ENCODE data around the gene FTH1.
A peak's percentile ranks its signal among the peaks of the same experiment; 100 is the strongest.
"Not testable (repeated sequence)": the region's sequence is repeated elsewhere in the genome, so short reads cannot be mapped to it uniquely, and the experiment has no call there.

Gene FTH1

DNA sequence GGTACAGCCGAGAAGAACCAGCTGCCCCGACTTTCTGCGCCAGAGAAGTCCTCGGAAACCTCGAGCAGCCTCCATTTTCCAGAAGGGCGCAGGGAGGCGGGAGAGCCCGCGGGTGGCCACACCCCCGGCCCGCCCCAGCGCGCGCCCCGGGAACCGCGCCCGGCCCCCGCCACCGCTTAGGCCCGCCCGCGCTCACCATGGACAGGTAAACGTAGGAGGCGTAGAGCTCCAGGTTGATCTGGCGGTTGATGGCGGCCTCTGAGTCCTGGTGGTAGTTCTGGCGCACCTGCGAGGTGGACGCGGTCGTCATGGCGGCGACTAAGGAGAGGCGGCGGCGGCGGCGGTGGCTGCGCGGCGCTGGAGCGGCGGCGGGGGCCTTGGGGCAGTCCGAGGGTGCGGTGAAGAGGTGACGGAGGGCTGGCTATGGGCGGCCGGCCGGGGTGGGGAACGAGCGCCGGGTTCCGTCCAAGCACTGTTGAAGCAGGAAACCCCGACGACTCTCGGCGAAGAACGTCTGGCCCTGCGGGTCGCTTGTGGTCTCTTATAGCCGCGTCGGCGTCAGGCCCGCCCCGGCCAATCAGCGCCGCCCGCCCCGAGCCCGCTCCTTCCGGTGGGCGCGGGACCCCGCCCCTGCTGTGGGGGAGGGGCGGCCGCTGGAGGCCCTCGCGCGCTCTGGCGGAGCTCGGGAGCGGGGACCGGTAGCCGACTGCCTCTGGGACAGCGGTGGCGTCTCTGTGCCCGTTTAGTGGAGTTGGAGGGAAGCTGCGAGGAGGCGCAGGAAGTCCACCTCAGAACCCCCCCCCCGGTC is at the start of gene FTH1:
Gene FTH1 (minus strand): TSS at position 519 of the 808 bp plus-strand sequence. CDS start 209 bp downstream, at position 310.
- DNase-seq: peak; percentile 97

DNA sequence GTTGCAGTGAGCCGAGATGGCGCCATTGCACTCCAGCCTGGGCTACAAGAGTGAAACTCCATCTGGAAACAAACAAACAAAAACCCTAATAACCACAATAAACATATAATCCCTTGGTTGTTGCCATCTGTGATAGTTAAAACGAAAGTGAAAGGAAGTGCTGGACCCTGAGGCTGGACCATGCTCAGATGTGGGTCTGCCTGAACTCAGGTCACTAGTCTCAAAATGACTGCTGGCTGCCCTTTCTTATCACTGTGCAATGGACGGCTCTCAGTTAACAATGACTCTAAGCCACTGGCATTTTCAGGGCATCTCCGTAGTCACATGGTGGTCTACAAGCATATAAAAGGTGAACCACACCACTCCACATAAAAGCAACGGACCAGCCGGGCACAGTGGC is 48.2 kb upstream of the FTH1 start:
- no peak for DNase-seq

DNA sequence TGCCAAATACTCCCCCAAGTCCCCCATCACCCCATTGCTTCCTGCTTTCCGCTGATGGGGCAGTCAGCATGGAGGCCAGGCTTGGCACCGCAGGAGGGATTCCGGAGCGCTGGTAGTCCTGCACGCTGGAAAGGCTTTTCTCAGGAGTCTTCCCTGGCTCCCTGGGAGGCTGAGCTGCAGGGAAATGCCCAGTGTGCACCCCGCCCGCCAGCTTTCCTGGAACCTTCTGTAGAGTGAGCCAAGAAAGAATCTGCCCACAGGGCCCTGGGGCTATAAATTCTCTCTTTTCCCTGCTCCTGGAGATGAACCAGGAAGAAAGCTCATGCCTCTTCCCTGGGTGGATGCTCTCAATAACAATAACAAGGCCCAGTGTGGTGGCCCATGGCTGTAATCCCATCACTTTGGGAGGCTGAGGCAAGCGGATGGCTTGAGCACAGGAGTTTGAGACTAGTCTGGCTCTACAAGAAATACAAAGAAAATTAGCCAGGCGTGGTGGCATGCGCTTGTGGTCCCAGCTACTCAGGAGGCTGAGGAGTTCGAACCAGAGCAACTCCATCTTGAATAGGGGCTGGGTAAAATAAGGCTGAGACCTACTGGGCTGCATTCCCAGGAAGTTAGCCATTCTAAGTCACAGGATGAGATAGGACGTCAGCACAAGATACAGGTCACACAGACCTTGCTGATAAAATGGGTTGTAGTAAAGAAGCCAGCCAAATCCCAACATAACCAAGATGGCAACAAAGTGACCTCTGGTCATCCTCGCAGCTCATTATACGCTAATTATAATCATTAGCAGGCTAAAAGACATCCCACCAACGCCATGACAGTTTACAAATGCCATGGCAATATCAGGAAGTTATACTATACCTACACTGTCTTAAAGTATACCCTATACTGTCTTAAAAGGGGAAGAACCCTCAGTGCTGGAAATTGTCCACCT is 46.4 kb upstream of the FTH1 start:
- DNase-seq: no peak

DNA sequence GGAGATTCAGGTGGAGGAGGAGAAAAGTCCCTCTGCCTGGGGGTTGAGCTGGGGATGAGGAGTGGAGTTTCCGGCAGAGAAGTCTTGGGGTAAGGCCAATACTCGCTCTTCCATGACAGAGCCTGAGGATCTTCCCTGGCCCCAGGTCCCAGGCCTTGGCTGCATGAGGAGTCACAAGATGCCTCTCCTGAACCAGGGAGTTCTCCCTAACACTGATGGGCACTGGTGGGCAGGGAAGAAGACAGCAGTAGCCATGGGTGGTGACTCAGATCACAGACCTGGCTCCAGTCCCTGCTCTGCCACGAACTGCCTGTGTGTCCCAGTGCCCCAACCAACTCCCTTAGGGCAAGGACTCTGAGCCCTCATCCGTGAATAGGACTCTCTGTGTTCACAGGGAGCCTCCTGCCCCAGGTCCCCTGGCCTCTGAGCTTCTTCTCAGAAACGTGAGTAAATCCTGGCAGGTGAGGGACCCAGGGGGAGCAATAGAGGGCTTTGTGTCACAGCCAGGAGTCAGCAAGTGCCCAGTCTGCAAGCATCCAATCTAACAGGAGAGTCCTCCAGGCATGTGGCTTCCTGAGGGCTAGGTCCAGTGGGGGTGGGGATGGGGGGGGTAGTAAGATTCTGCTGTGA is 45.5 kb upstream of the FTH1 start:
- no peak for DNase-seq

DNA sequence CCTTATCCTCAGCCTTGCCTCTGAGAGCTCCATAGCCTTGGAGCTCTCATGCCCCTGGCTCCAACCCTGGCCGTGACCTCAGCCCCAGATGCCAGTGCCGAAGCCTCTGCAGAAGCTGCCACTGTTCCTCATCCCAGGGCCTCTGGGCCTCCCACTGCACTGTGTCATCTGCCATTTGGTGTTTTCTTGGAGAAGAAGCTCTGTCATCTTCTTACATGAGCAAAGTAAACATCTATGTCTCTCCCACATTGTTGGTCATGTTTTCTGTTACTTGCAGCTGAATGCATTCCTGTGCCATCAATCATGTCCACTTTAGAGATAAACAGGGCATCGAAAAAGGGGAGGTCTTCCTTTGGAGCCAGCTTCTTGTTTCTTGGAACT is 45.0 kb upstream of the FTH1 start:
- DNase-seq: no peak

DNA sequence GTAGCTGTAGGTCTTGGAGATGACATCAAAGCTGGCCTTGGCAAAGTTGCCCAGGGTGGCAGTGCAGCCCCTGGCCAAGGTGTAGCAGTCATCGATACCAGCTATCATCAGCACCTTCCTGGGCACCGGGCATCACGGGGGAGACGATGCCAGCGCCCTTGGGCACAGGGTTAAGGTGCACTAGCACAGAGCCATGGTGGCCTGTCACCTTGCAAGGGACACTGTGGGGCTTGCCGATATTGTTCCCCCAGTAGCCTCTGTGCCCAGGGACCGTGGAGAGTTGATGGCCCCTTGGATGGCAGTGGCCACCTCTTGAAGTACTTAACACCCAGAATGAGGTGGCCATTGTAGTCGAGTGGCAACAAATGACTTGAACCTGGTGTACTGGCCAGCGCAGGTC is 44.4 kb upstream of the FTH1 start:
- no peak for DNase-seq

DNA sequence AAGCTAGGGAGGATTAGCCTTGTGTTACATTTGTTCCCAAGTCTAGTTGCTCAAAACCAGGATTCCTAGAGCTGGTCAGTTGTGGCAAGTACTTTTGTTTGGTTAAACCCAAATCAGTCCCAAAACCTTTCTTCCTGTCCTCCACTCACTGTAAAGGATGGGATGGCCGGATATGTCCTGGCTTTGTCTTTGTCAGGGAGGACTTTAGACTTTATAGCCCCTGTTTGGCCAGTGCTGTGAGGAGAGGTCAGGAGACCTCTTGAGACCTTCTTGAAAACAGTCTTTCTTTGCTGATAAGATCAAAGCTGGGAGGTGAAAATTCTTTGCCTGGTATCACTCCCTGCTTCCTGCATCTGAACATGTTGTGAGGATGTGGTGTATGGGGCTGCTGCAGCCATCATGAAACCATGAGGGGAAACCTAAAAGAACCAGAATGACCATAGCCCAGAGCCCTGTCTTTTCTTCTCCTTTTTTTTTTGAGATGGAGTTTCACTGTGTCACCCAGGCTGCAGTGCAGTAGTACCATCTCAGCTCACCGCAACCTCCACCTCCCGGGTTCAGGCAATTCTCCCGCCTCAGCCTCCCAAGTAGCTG is 43.6 kb upstream of the FTH1 start:
- no peak for DNase-seq

DNA sequence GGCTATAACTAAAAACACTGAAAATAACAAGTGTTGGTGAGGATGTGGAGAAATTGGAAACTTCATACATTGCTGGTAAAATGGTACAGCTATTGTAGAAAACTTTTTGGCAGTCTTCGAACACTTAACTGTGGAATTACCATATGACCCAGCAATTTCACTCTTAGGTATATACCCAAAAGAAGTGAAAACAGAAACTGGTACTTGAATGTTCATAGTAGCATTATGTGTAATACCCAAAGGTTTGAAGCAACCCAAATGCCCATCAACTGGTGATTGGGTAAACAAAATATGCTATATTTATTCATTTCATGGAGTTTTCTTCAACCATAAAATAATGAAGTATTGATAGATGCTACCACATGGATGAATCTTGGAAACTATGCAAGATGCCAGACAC is 40.8 kb upstream of the FTH1 start:
- no peak for DNase-seq

DNA sequence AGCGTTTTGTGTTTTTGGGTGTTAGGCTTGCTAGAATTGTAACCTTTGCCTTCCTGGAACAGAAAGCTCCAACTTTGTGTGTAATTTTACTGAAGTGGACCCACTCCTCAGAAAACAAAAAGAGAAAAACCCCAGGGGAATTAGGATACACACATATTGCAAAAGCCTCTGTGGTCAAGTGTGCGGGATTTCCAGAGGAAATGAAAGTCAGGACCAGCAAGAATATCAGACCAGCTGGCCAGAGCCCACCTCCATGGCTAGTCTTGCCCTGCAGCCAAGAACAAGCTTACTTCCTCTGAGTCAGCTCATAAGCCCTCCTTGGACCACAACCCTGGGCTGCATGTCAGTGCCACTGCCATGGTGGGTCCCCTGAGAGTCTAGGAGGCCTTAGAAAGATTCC is 37.0 kb upstream of the FTH1 start:
- DNase-seq: peak; percentile 15

DNA sequence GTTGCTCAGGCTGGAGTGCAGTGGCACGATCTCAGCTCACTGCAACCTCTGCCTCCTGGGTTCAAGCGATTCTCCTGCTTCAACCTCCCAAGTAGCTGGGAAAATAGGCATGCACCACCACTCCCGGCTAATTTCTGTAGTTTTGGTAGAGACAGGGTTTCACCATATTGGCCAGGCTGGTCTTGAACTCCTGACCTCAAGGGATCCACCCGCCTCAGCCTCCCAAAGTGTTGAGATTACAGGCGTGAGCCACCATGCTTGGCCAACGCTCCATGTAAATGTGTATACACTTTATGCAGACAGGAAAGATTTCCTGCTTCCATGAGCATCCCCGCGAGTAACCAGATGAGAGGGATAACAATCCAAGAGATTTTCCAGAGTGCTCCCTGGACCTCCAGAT is 34.8 kb upstream of the FTH1 start:
- DNase-seq: not testable (repeated sequence)

DNA sequence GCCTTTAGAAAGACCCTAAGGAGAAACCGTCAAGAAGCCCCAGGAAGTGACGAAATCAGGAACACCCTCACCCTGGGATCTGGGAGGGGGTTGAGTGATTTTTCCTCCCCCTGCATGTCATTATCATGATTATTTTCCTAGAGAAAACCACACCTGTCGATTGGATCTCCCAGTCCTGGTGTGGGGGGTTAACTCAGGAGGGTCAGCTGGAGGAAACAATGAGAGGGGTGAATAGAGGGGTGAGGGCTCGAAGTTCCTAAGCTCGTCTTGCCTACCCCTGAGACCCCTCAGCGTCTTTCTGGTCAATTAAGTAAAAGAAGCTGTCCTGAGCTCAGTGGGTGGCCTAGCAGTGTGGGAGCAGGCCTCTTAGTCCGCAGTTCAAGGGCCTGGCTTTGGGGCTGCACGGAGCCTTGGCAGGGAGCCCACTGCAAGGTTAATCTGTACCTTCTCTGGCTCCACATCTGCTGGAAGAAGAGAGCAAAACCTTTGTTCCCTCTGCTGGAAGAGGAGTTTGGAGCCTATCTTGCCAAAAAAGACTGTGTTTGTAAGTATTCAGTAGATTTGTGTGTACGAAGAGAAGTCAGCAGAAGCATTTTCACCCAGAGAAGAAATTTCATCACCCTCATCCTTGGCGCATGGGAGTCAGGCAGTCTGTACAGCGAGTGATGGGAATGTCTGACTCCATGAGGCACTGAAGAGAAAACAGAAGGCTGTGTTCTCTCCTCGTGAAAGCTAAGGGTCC is 34.2 kb upstream of the FTH1 start:
- DNase-seq: peak; percentile 21

DNA sequence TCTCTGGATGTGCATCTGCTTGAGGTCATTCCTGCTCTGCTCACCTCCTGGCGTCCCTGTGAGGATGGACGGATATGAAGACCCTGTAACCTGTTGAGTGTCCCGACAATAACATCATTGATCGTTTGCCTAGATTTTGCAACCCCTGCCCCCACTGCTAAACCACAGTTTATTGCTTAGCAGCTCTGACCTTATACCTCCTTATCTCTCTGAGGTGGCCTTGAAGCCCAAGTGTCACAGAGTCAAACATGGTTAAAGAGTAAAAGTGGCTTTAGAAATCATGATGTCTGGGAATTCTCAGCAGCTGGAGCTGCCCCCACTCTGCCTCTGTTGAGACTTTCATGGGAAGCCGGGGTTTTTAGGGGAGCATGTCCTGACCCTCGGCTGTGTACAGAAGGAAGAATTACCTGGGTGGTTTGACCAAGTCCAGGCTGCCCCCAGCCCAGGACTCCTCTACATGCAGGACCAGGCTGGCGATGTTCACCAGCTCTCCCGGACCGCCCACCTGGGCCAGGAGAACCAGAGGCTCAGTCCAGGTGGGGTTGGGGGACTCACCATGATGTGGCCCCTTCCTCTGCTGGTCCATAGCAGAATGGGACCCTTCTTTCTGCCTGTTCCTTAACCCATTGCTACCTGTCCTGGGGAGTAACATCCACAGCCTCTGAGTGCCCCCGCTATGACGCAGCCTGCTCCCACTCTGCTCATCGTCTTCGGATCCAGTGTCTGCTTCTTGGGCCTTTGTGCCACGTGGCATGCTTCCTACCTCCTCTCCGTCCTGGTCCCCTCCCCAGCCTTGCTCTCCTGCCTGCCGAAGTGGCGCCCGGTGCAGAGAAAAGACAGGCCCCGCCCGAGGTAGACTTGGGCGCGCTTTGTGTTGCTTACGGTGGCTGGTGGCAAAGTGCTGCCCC is 33.4 kb upstream of the FTH1 start:
- DNase-seq: no peak

DNA sequence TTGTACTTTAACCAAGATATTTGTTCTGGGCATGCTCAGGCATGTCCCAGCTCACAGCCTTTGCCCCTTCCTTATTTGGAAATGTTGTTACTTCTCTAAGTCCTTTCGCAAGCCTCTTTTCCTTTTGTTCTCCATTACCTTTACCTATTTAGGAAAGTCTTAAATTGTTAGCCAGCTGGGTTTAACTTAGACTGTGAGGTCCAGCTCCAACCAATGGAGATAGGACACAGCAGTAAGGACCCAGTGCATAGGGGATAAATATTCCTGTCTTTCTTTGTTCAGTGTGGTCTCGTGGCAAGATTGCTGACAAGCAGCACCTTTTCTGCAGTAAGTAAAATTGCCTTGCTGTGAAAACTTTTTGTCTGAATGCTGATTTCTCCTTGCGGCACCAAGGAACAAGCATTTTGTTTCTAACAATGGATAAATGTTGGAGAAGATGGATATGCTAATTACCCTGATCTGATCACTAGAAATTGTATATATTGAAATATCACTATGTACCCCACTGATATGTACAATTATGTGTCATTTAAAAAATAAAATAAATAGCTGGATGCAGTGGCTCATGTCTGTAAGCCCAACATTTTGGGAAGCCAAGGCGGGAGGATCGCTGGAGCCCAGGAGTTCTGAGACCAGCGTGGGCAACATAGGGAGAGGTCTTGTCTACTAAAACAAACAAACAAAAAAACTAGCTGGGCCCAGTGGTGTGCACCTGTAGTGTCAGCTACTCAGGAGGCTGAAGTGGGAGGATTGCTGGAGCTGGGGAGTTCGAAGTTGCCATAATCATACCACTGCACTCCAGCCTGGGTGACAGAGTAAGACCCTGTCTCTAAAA is 31.9 kb upstream of the FTH1 start:
- no peak for DNase-seq

DNA sequence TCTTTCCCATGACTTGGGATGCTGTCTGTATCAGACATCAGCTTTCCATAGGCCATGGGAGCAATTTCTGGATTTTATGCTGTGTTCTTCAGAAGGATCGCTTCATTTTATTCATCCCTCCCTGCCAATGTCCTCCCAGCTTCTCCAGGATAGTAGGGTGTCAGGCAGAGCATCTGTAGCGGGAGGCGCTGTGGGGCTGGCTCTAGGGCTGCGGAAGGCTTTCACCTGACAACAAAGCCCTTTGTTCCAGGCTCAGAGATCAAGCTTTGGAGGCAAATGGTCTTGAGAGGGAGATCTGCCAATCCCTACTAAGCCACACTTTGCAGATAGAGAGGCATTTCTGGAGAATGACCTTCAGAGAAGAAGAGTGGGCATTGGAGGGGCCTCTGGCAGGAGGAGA is 29.5 kb upstream of the FTH1 start:
- DNase-seq: no peak

DNA sequence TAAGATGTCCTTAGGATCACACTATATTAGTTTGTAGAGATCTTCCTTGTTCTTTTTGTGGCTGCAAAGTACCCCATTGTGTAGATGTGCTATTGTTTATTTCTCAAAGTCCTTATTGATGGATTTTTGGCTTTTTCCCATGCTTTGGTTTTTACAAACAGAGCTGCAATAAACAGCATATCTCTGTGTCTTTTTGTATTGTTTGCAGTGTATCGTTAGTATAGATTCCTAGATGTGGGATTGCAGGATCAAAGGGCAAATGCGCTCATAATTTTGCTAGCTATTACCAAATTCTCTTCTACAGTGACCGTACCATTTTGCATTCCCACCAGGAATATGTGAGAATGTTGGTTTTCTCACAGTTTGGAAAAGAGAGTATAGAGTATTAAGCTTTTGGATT is 27.5 kb upstream of the FTH1 start:
- no peak for DNase-seq

DNA sequence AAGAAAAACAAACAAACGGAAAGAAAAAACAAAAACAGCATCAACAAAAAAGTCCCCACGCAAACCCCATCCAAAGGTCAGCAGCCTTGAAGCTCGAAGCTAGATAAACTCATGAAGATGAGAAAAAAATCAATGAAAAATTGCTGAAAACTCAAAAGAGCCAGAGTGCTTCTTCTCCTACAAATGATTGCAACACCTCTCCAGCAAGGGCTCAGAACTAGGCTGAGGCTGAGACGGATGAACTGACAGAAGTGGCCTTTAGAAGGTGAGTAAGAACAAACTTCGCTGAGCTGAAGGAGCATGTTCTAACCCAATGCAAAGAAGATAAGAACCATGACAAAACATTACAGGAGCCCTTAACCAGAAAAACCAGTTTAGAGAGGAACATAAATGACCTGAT is 18.4 kb upstream of the FTH1 start:
- no peak for DNase-seq

DNA sequence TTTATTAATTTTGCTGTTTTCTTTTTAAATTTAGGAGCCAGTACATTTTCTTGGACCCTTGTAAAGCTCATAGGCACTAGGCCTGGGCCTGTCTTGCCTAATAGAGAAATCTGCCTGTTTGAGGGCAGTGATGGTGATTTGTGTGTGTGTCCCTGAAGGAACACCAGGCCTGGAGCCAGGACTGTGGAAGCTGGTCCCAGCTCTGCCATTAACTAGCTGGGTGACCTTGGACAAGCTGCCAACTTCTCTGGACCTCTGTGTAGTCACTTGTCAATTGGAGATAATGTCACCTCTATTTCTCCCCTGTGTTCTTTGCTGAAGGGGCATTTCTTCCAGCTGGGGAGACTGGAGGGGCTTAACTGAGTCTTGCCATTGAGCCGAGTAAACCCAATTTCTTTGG is 16.0 kb upstream of the FTH1 start:
- DNase-seq: no peak

DNA sequence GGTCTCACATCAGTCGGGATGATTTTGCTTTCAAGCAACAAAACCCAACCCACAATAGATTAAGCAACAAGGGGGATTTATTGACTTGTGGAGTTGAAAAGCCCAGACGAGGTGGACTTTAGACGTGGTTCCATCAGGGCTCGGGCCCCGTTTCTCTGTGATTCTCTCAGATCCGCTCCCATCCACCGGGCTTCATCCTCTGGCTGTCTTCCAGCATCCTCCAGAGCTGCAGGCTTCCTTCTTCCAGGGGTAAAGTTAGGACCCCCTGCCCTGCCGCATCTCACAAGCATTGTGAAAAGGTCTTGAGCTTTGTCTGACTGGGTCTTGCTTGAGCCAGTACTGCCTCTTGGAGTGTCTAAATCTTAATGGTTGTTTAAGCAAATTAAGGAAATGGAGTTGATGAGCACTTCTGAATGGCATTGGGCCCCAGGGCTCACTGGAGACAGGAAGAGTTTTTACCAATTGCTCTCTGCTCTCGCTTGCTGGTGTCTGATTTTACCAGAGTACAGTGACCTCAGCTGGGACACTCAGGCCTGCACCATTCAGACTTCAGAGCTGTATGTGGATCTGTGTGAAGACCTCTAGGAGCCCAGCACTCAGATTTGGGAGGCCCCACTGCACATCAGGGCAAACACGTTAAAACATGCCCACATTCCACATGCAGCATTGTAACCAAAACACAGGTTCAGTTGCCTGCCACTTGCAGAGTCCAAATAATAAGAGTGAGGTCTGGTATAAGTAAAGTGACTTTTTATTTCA is 13.5 kb upstream of the FTH1 start:
- DNase-seq: no peak

Data from NCI-H69 (cell line).